HG03558 (cell line): ENCODE measurements around the gene NPFFR2.
"Not testable (repeated sequence)": the region's sequence is repeated elsewhere in the genome, so short reads cannot be mapped to it uniquely, and the experiment has no call there.

Source experiments
- ATAC-seq: cut with Tn5 transposase; IDR thresholded peaks from one replicate; pipeline ENCODE4 v1.9.1; 2021; ENCODE audit warnings: moderate number of reproducible peaks; ENCODE audit not compliant: unreplicated experiment; ENCODE audit errors: extremely low read depth

NPFFR2 gene

GRCh38 chr4:72031868-72032608, at the start of gene NPFFR2:
TSS of gene NPFFR2 (plus strand) at chr4:72032000. CDS start at chr4:72128592, 96,592 bp downstream.
- no peak for ATAC-seq

GRCh38 chr4:71992571-71993312, 39.1 kb upstream of the NPFFR2 start:
- no peak for ATAC-seq

GRCh38 chr4:71994559-71994958, 37.2 kb upstream of the NPFFR2 start:
- ATAC-seq, result no peak

DNA sequence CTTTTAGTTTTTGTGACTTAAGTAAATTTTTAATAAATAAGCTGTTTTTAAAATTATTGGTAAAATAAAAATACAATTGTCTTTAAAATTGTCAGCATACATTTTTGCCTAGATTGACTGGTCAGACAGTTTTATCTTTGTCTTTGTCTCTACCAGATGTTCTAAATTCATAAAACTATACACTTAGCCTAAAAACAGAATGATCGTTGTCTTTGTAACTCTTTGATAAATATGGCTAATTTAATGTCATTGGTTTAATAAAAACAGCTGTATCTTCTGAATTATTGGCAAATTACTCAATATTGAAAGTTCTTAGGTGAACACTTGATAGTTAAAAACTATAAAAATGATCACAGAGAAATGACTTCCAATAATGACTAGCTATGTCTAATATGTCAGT, 36.5 kb upstream of the NPFFR2 start:
- no peak for ATAC-seq

GRCh38 chr4:72006586-72006985, 25.2 kb upstream of the NPFFR2 start:
- no peak for ATAC-seq

- ATAC-seq, result no peak
Measured at GRCh38 chr4:72011906-72012305, 19.9 kb upstream of the NPFFR2 start.

- ATAC-seq, result no peak
Measured at GRCh38 chr4:72016011-72016410, 15.8 kb upstream of the NPFFR2 start.

DNA sequence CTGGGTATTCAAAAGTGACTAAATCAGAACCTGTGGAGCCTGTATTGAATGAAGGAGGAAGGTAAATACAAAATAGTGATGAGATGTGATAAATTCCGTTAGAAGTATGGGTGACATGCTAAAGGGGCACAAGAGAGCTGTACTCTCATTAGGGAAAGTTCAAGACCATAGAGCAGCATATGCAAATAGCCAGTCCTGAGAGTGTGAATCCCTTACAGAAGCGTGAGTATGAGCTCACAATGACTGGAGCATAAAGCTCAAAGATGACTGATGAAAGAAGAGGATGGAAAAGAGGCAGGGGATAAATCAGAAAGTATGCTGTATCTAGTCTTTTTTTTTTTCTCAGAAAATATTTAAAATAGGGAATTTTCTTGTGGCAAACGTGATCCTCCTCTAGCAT, 12.1 kb upstream of the NPFFR2 start:
- ATAC-seq, result no peak

DNA sequence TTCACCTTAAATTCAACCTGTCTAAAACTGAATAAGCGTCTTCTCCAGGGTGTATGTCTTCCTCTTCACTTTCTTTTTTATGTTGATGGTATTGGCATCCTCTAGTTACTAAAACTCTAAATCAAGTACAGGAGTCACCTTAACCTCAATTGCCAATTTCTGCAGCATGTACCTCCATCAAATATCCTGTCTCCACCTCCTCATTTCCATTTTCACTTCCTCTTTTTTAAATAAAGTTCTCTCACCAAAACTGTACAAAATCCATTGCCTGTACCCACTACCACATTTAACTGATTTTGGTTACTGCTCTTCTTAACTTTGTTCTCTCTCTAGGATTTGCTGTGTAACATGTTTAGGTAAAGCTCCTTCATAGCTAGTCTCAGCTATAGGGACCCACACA, 9.2 kb upstream of the NPFFR2 start:
- no peak for ATAC-seq

DNA sequence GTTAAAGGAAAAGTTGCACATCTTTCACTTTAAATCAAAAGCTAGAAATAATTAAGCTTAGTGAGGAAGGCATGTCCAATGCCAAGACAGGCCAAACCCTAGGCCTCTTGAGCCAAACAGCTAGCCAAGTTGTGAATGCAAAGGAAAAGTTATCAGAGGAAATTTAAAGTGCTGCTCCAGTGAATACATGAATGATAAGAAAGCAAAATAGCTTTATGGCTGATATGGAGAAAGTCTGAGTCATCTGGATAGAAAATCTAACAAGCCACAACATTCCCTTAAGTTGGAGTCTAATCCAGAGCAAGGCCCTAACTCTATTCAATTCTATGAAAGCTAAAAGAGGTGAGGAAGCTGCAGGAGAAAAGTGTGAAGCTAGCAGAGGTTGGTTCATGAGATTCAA, 23.8 kb downstream of the NPFFR2 start:
- ATAC-seq, result no peak

- ATAC-seq, result no peak
Measured at GRCh38 chr4:72063726-72064125, 31.9 kb downstream of the NPFFR2 start.

- no peak for ATAC-seq
Measured at GRCh38 chr4:72067051-72067450, 35.3 kb downstream of the NPFFR2 start.

DNA sequence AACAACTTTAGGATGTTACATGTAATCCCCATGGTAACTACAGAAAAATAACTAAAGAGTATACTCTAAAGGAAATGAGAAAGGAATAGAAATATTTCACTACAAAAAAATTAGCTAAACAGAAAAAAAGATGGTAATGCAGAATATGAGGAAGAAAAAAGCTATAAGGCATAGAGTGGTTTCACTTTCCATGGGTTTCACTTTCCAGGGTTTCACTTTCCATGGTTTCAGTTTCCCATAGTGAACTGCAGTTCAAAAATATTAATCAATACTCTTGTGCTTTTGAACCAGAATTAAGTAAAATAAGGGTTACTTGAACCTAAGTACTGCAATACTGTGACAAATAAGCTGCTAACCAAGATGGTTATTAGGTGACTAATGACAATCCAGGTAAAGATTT, 42.0 kb downstream of the NPFFR2 start:
- no peak for ATAC-seq

DNA sequence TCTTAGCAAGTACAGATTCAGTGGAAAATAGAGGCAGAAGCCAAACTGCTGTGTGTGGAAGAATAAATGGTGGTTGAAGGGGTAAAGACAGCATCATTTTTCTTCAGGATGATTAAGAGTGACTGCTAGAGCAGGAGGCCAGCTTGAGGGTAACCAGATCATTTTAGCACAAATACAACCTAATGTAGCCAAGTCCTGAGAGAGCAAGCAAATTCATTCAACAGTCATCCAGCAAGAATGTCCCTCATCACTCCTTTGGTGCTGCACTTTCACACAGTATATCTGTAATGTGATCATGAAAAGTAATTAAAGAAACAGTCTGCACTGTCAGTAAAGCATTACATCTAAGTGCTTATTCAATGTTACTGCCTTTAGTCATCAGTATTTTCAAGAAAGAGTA, 44.8 kb downstream of the NPFFR2 start:
- no peak for ATAC-seq

GRCh38 chr4:72077346-72077745, 45.5 kb downstream of the NPFFR2 start:
- ATAC-seq, result no peak

DNA sequence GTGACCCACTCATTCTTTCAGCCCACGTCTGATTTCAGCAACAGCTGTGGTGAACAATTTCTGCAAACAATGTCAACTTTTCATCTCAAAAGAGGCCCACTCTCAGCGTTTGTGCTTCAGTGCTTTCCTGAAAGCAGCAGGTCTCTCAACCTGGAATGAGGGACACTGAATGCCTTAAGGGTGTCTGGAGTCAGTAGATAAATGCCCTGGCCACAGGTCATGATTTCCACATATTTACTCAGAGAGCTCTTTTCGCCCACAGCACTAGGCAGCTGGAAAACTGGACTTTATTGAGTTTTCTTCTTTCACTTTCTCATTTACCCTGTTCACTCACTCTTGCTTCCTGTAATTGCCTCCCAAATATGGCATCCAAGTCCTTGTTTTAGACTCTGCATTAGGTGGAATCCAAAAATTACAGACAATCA, 52.8 kb downstream of the NPFFR2 start:
- ATAC-seq, result no peak

GRCh38 chr4:72090606-72091005, 58.8 kb downstream of the NPFFR2 start:
- not testable (repeated sequence) for ATAC-seq

- ATAC-seq, result no peak
Measured at GRCh38 chr4:72094059-72094797, 62.4 kb downstream of the NPFFR2 start.

- ATAC-seq, result no peak
Measured at GRCh38 chr4:72107456-72107855, 75.7 kb downstream of the NPFFR2 start.

DNA sequence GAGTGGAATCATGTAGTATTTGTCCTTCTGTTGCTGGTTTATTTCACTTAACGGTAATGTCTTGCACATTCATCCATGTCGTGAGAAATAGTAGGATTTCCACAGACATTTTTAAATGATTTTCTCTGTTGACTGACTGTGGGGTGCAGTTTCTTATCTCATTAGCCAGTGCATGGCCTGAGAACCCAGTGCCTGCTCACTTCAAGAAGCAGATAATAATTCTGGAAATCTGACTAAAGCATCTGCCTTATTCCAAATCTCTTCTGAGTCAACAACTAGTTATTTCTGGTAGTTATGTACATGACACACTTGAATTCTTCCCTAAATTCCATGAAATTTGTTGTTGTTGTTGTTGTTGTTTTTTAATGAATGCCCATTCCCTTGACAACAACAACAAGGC, 77.6 kb downstream of the NPFFR2 start:
- ATAC-seq, result no peak

DNA sequence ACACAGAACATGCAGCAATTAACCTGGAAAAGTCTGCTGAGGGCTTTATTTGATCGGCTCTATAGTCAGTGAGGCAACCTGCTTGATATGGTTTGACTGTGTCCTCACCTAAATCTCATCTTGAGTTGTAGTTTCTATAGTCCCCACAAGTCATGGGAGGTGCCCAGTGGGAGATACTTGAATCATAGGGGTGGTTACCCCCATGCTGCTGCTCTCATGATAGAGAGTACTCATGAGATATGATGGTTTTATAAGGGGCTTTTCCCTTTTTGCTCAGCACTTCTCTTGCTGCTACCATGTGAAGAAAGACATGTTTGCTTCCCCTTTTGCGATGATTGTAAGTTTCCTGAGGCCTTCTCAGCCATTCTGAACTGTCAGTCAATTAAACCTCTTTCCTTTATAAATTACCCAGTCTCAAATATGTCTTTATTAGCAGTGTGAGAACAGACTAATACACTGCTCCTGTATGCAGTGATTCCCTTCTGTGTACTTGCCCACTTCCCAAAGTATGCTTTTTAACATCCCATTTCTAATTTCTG, 78.2 kb downstream of the NPFFR2 start:
- ATAC-seq, result no peak
